Hair follicle dermal papilla cell (primary cell): ENCODE data around the gene SELENON. TPM values are rescaled to one million over a fixed set of nuclear protein-coding genes. Genes with fewer than 3 reads are reported as not detected.

Experiments used
- total RNA-seq: library from RNA; depleted of rRNA; stranded (reverse); fragments of >200 nt; gene quantifications from 2 replicates; pipeline ENCODE4 v1.2.3, GENCODE V29; 2012

Gene SELENON
- total RNA-seq = 42.5 and 46.3 TPM in 2 replicates

DNA sequence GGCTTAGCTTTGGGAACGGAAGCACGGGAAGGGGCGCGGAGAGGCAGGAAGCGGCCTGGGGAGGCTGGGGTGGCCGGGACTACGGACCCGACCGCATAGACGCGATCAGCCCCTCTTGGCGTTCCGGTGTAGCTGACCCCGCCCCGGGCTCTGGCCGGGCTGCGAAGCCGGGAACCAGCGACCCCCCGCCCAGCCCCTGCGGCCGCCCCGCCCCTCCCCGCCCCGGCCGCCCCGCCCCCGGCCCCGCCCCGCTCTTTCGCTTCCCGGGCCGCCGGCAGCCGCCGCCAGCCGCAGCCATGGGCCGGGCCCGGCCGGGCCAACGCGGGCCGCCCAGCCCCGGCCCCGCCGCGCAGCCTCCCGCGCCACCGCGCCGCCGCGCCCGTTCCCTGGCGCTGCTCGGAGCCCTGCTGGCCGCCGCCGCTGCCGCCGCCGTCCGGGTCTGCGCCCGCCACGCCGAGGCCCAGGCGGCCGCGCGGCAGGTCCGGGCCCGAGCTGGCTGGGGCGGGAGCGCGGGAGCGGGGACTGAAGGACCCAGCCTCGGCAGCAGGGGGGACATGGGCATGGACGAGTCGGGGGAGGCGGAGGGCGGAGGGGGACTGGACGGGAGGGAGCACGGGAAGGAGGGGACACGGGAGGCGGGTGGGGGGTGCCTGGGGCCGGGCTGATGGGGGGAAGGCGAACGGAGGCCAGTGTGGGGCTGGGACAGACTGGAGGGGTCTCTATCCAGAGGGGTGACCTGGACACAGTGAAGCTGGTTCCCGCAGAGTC lies at the start of gene SELENON:
TSS of gene SELENON (plus strand) at position 259 of the 768 bp plus-strand sequence. CDS start at position 297, 38 bp downstream.

GRCh38 chr1:25819491-25820246 lies 19.7 kb downstream of the SELENON start, which contains the start of gene MTFR1L:
Gene MTFR1L, plus strand, starts transcription at chr1:25819954. Its CDS starts 3,151 bp downstream, at chr1:25823105.

GRCh38 chr1:25858906-25859789 lies 59.2 kb downstream of the SELENON start, which contains the start of gene AUNIP:
Gene AUNIP, minus strand, starts transcription at chr1:25859457. Its CDS starts 100 bp downstream, at chr1:25859357.

Other genes with a start within 250 kb of the SELENON start
- gene MAN1C1, start 183.4 kb upstream of the SELENON start, total RNA-seq = 15.8 and 16.9 TPM in 2 replicates
- 56.6 and 60.8 TPM in 2 replicates for gene MTFR1L, start 19.8 kb downstream of the SELENON start, total RNA-seq
- 1.6 and 1.8 TPM in 2 replicates for gene AUNIP, start 59.3 kb downstream of the SELENON start, total RNA-seq
- 18.6 and 18.8 TPM in 2 replicates for gene PAQR7, start 75.5 kb downstream of the SELENON start, total RNA-seq
- gene STMN1, start 106.2 kb downstream of the SELENON start, total RNA-seq = 31.6 and 39.5 TPM in 2 replicates
- gene PAFAH2, start 197.9 kb downstream of the SELENON start, total RNA-seq = 9.1 and 31.7 TPM in 2 replicates
- gene EXTL1, start 221.6 kb downstream of the SELENON start, total RNA-seq = 1.3 and 2.3 TPM in 2 replicates
- not detected in 2 replicates for gene SLC30A2, start 245.9 kb downstream of the SELENON start, total RNA-seq